HCT116 (cell line): Measurements from ENCODE around the gene CPEB2.

ENCODE experiments used
- CEBPB ChIP-seq: IDR thresholded peaks from 2 replicates; pipeline ENCODE4 v1.6.1; 2012; ENCODE audit warnings: low read depth
- CTCF ChIP-seq, 3 experiments: fragments of 200-600 bp in 1 of 3; sonication (generic) in 1 of 3; IDR thresholded peaks in 2 of 3; conservative IDR thresholded peaks in 1 of 3; 2 replicates each; pipeline ENCODE4 v1.5.1; 2012 to 2017; ENCODE audit warnings: low read depth in 2 of 3, low read length in 2 of 3, antibody characterized with exemption in 1 of 3, borderline replicate concordance in 1 of 3, control low read depth in 1 of 3, mild to moderate bottlenecking in 1 of 3, mixed read lengths in 1 of 3, mixed run types in 1 of 3, moderate library complexity in 1 of 3; ENCODE audit not compliant: insufficient read depth in 1 of 3
- EGR1 ChIP-seq: IDR thresholded peaks from 2 replicates; pipeline ENCODE4 v1.6.1; 2012; ENCODE audit warnings: low read depth
- EZH2 ChIP-seq: fragments of 200-600 bp; sonication (generic); IDR thresholded peaks from 2 replicates; pipeline ENCODE4 v1.6.1; 2017; ENCODE audit warnings: antibody characterized with exemption, mixed run types
- EZH2phosphoT487 ChIP-seq: fragments of 200-600 bp; IDR thresholded peaks from 2 replicates; pipeline ENCODE4 v1.6.1; 2018; ENCODE audit warnings: antibody characterized with exemption, borderline replicate concordance
- JUND ChIP-seq: IDR thresholded peaks from 2 replicates; pipeline ENCODE4 v1.6.1; 2012
- POLR2A ChIP-seq: IDR thresholded peaks from 2 replicates; pipeline ENCODE4 v1.7.0; 2011; ENCODE audit warnings: borderline replicate concordance; ENCODE audit not compliant: insufficient read depth, insufficient read length; ENCODE audit errors: extremely low read depth
- SIN3A ChIP-seq: IDR thresholded peaks from 2 replicates; pipeline ENCODE4 v1.6.1; 2012; ENCODE audit warnings: low read depth
- YY1 ChIP-seq: IDR thresholded peaks from 2 replicates; pipeline ENCODE4 v1.6.1; 2011; ENCODE audit warnings: low read length, low read depth, moderate library complexity, mild to moderate bottlenecking; ENCODE audit not compliant: insufficient replicate concordance; ENCODE audit errors: extremely low read depth
- ZBTB33 ChIP-seq: IDR thresholded peaks from 2 replicates; pipeline ENCODE4 v1.6.1; 2011; ENCODE audit warnings: mild to moderate bottlenecking, low read length, moderate library complexity; ENCODE audit not compliant: insufficient replicate concordance; ENCODE audit errors: extremely low read depth
- ZNF274 ChIP-seq: fragments of 200-500 bp; sonication (Bioruptor generic); IDR thresholded peaks from 2 replicates; pipeline ENCODE4 v1.6.1; 2014; ENCODE audit warnings: mild to moderate bottlenecking, low read depth, low read length, inconsistent platforms
- TF ChIP-seq, protein P1 (sequence below): IDR thresholded peaks from 2 replicates; pipeline ENCODE4 v1.6.1; 2012
- TF ChIP-seq, protein P2 (sequence below): IDR thresholded peaks from 2 replicates; pipeline ENCODE4 v1.6.1; 2012; ENCODE audit warnings: low read depth

DNA sequence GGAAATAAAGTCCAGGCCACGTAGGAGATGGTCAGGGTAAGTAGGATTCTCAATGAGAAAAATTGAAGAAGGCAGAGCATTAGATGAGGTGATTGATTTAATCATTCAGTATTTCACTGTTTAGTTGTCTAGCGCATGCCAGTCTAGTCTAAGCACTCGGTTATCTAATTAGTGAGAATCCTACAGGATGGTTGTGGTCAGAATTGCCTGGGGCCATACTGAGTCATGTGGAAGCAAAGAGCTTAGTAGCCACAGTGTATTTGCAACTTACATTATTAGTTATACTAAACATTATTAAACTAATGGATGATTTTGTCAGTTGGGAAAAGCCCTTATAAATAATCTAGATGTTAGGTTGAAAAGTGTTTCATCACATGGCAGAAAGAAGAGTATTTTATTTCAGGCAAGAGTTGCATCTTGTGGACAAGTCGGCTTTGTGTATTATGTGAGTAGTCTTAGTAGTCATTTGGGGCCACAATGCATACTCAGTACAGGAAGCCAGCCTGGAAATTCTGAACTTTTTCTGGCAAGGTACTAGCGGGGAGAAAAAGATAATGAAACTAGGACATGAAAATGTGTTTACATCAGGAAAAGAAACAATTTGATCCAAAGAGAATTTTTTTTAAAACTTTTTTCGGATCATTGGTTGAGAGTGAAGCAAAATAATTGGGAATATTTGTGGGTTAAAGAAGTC, 31.9 kb downstream of the CPEB2 start:
- TF ChIP-seq CTCF (IDR thresholded peaks at IDR 0.05 in 2 of 3, conservative IDR thresholded peaks at IDR 0.05 in 1 of 3; ENCODE audit: borderline replicate concordance in 1 of 3, insufficient read depth in 1 of 3, low read depth in 2 of 3, low read length in 2 of 3) (no peak), SIN3A (no peak), POLR2A (no peak), ZBTB33 (no peak), YY1 (no peak), EZH2phosphoT487 (no peak), CEBPB (no peak), EZH2 (no peak), JUND (no peak), EGR1 (no peak), ZNF274 (no peak)
- TF ChIP-seq, protein P1, sequence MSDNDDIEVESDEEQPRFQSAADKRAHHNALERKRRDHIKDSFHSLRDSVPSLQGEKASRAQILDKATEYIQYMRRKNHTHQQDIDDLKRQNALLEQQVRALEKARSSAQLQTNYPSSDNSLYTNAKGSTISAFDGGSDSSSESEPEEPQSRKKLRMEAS: no peak
- TF ChIP-seq, protein P2, sequence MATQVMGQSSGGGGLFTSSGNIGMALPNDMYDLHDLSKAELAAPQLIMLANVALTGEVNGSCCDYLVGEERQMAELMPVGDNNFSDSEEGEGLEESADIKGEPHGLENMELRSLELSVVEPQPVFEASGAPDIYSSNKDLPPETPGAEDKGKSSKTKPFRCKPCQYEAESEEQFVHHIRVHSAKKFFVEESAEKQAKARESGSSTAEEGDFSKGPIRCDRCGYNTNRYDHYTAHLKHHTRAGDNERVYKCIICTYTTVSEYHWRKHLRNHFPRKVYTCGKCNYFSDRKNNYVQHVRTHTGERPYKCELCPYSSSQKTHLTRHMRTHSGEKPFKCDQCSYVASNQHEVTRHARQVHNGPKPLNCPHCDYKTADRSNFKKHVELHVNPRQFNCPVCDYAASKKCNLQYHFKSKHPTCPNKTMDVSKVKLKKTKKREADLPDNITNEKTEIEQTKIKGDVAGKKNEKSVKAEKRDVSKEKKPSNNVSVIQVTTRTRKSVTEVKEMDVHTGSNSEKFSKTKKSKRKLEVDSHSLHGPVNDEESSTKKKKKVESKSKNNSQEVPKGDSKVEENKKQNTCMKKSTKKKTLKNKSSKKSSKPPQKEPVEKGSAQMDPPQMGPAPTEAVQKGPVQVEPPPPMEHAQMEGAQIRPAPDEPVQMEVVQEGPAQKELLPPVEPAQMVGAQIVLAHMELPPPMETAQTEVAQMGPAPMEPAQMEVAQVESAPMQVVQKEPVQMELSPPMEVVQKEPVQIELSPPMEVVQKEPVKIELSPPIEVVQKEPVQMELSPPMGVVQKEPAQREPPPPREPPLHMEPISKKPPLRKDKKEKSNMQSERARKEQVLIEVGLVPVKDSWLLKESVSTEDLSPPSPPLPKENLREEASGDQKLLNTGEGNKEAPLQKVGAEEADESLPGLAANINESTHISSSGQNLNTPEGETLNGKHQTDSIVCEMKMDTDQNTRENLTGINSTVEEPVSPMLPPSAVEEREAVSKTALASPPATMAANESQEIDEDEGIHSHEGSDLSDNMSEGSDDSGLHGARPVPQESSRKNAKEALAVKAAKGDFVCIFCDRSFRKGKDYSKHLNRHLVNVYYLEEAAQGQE: no peak
